ENCODE results near the gene ME3. TPM values are rescaled to one million over a fixed set of nuclear protein-coding genes. Genes with fewer than 3 reads are reported as not detected.
A peak's percentile ranks its signal among the peaks of the same experiment; 100 is the strongest.

The ME3 gene
- total and polyA plus RNA-seq, 2 donors (not counting 1 experiment from before 2014, with no cell fraction given): 8.8 to 50.7 TPM

DNA sequence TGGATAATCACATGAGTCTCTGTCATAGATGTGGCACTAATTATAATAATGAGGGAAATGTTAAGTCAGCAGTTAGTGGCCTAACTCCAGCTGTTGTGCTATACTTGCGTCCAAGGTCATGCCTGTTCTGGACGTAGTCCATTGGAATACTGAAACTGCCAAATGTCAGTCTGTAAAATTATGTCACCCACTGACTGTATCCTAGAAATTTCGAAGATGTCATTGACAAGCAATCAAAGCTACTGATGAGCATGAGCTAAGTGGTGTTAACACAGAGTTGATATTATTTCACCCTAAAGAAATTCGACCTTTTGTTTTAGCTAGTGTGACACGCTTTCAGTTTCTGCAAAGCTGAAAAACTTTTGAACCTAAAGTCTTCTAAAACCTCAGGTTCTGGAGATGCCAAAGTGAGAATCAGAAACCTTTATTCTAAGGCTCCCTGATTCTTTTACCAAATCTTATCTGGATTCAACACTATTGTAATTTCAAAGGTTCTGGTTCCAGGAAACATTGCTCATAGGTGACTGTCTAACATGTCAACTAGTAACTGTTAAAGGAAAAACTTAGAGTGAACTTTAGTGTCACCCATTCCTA lies 14.9 kb upstream of the ME3 start:
- Histone ChIP-seq H4K20me1 (ENCODE audit: control insufficient read depth, extremely low read depth, insufficient read depth, low read length) (no peaks in the 10 kb centered on the region), H3K79me2 (ENCODE audit: control insufficient read depth, insufficient read depth, low read length) (no peaks in the 10 kb centered on the region), H3K4me2 (ENCODE audit: extremely low read depth, insufficient read depth, low read length) (peak overlapping the region; percentile 13), H3K27me3 (ENCODE audit: control insufficient read depth, insufficient read depth, low read length) (no peaks in the 10 kb centered on the region), H3K36me3 (ENCODE audit: control insufficient read depth, insufficient read depth, low read length) (no peaks in the 10 kb centered on the region), H3K27ac (ENCODE audit: insufficient read depth, low read length) (no peak overlapping the region), H3K9ac (ENCODE audit: insufficient read depth, low read length) (no peak overlapping the region), H3K4me1 (ENCODE audit: control insufficient read depth, extremely low read depth, insufficient read depth, low read length) (peaks cover 8% of the 10 kb centered on the region), H3K9me3 (ENCODE audit: control insufficient read depth, insufficient read depth, low read depth, low read length) (no peaks in the 10 kb centered on the region), H3K4me3 (replicated peaks in 1 of 4; ENCODE audit: control extremely low read depth in 1 of 4, insufficient read depth in 1 of 4, low read depth in 3 of 4, low read length in 4 of 4) (no peak overlapping the region), H2AFZ (ENCODE audit: low read length) (no peak overlapping the region)
- TF ChIP-seq, protein P1, sequence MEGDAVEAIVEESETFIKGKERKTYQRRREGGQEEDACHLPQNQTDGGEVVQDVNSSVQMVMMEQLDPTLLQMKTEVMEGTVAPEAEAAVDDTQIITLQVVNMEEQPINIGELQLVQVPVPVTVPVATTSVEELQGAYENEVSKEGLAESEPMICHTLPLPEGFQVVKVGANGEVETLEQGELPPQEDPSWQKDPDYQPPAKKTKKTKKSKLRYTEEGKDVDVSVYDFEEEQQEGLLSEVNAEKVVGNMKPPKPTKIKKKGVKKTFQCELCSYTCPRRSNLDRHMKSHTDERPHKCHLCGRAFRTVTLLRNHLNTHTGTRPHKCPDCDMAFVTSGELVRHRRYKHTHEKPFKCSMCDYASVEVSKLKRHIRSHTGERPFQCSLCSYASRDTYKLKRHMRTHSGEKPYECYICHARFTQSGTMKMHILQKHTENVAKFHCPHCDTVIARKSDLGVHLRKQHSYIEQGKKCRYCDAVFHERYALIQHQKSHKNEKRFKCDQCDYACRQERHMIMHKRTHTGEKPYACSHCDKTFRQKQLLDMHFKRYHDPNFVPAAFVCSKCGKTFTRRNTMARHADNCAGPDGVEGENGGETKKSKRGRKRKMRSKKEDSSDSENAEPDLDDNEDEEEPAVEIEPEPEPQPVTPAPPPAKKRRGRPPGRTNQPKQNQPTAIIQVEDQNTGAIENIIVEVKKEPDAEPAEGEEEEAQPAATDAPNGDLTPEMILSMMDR (conservative IDR thresholded peaks at IDR 0.05 in 1 of 2, IDR thresholded peaks at IDR 0.05 in 1 of 2; ENCODE audit: low read depth in 1 of 2, low read length in 2 of 2): no peak
- DNase-seq (ENCODE audit: low read depth in 2 of 2): peak in 1 of 2 donors; percentile 42

DNA sequence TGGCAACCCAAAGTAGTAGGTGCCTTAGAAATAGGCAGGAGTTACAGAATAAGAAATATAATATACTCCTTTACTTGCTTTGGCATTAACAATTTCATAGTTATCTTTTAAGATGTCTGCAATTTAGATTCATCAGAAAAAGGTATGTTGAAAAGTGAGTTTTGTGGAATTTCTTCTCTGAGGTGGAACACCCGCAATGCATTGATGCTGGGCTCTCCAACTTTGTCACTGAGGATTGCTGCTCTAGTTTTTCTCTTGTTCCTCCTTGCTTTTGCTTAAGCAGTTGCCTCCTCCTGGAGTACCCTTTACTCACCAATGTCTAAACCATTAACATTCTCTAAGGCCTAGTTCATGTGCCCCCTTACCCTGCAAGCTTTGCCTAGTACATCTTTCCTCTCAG lies 14.1 kb upstream of the ME3 start:
- no peak for DNase-seq (ENCODE audit: low read depth in 2 of 2)
- peaks cover 8% of the 10 kb centered on the region for H3K4me1 ChIP-seq (ENCODE audit: control insufficient read depth, extremely low read depth, insufficient read depth, low read length)
- H3K4me2 ChIP-seq (ENCODE audit: extremely low read depth, insufficient read depth, low read length): no peak overlapping the region
- no peak overlapping the region for H3K4me3 ChIP-seq (replicated peaks in 1 of 4; ENCODE audit: control extremely low read depth in 1 of 4, insufficient read depth in 1 of 4, low read depth in 3 of 4, low read length in 4 of 4)
- H2AFZ ChIP-seq (ENCODE audit: low read length): no peak overlapping the region
- TF ChIP-seq EZH2 (IDR thresholded peaks at IDR 0.05; ENCODE audit: low read length, missing control alignments): no peak
- TF ChIP-seq, protein P1 (conservative IDR thresholded peaks at IDR 0.05 in 1 of 2, IDR thresholded peaks at IDR 0.05 in 1 of 2; ENCODE audit: low read depth in 1 of 2, low read length in 2 of 2): no peak
- H3K36me3 ChIP-seq (ENCODE audit: control insufficient read depth, insufficient read depth, low read length): no peaks in the 10 kb centered on the region
- H3K27me3 ChIP-seq (ENCODE audit: control insufficient read depth, insufficient read depth, low read length): no peaks in the 10 kb centered on the region
- H4K20me1 ChIP-seq (ENCODE audit: control insufficient read depth, extremely low read depth, insufficient read depth, low read length): no peaks in the 10 kb centered on the region
- H3K27ac ChIP-seq (ENCODE audit: insufficient read depth, low read length): no peak overlapping the region
- no peak overlapping the region for H3K9ac ChIP-seq (ENCODE audit: insufficient read depth, low read length)
- no peaks in the 10 kb centered on the region for H3K9me3 ChIP-seq (ENCODE audit: control insufficient read depth, insufficient read depth, low read depth, low read length)
- no peaks in the 10 kb centered on the region for H3K79me2 ChIP-seq (ENCODE audit: control insufficient read depth, insufficient read depth, low read length)

DNA sequence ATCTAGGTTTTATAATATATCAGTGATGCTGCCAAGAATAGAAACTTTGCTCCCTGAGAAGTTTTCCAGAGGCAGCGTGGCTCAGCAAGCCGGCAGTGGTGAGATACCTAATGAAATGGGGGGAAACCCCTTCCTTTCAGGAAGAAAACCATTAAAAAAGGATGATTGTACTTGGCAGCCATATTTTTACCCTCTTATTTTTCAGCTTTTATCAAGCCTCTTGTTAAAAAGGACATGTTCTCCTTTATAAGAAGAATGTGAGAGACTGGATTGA lies 9.0 kb upstream of the ME3 start:
- no peak for DNase-seq (ENCODE audit: low read depth in 2 of 2)
- Histone ChIP-seq H3K4me3 (replicated peaks in 1 of 4; ENCODE audit: control extremely low read depth in 1 of 4, insufficient read depth in 1 of 4, low read depth in 3 of 4, low read length in 4 of 4) (no peak overlapping the region), H3K27ac (ENCODE audit: insufficient read depth, low read length) (no peak overlapping the region), H3K9ac (ENCODE audit: insufficient read depth, low read length) (no peak overlapping the region), H3K4me2 (ENCODE audit: extremely low read depth, insufficient read depth, low read length) (no peak overlapping the region), H2AFZ (ENCODE audit: low read length) (no peak overlapping the region), H3K27me3 (ENCODE audit: control insufficient read depth, insufficient read depth, low read length) (no peaks in the 10 kb centered on the region), H4K20me1 (ENCODE audit: control insufficient read depth, extremely low read depth, insufficient read depth, low read length) (no peaks in the 10 kb centered on the region), H3K9me3 (ENCODE audit: control insufficient read depth, insufficient read depth, low read depth, low read length) (no peaks in the 10 kb centered on the region), H3K36me3 (ENCODE audit: control insufficient read depth, insufficient read depth, low read length) (no peaks in the 10 kb centered on the region), H3K79me2 (ENCODE audit: control insufficient read depth, insufficient read depth, low read length) (no peaks in the 10 kb centered on the region), H3K4me1 (ENCODE audit: control insufficient read depth, extremely low read depth, insufficient read depth, low read length) (no peaks in the 10 kb centered on the region)
- TF ChIP-seq EZH2 (IDR thresholded peaks at IDR 0.05; ENCODE audit: low read length, missing control alignments): no peak
- TF ChIP-seq, protein P1 (conservative IDR thresholded peaks at IDR 0.05 in 1 of 2, IDR thresholded peaks at IDR 0.05 in 1 of 2; ENCODE audit: low read depth in 1 of 2, low read length in 2 of 2): no peak

All from fibroblast of lung (primary cell).